ENCODE measurements around the gene ZNF133.

The ZNF133 gene

DNA sequence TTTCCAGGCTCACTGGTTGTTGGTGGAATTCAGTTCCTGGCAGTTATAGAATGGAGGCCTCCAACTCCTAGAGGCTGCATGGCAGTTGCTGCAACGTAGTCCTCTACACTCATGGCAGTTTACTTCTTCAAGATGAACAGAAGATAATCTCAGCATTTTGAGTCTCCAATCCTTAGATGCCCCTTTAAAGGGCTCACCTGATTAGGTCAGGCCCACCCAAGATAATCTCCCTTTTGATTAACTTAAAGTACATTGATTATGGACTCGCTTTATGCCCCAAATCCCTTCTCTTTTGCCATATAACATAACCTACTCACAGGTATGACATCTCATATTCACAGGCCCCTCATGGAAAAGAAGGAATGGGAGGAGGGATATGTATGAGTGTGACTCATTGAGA lies 76.4 kb downstream of the ZNF133 start:
- no peak for DNase-seq
